Measurements from ENCODE around the gene DROSHA. TPM values are rescaled to one million over a fixed set of nuclear protein-coding genes. Genes with fewer than 3 reads are reported as not detected.

The DROSHA gene
- polyA plus RNA-seq, 1 experiment = 27.6 TPM

DNA sequence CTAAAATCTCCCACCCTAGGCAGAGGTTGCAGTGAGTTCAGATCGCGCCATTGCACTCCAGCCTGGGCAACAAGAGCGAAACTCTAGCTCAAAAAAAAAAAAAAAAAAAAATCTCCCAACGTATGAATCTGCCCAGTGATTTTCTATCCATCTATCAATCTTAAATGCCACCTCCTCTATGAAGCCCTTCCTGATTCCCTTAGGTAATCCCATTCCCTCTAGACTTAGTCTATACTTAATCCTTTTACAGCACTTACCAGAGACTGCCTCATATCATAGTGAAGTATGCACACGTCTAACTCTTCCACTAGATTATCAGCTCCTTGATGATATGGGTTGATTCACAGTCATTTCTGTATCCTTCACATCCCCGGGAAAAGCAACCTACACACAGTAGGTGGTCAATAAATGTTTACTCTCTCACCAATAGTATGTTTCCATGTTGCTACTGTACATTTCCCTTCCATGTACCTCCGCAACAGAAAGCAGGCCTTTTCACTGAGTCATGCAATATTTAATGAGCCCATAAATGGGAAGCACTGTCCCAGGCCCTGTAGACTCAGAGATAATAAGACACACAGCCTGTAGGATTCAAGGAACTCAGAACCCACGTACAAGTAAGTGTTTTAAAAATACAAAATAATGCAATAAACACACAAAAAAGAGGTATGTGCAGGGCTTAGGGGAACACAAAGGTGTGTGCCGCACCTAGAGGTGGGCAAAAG lies 1.2 kb downstream of the DROSHA start:
- no peaks in the 10 kb centered on the region for H3K27me3 ChIP-seq (ENCODE audit: control insufficient read depth, insufficient read depth, low read length)
- TF ChIP-seq, protein P1, sequence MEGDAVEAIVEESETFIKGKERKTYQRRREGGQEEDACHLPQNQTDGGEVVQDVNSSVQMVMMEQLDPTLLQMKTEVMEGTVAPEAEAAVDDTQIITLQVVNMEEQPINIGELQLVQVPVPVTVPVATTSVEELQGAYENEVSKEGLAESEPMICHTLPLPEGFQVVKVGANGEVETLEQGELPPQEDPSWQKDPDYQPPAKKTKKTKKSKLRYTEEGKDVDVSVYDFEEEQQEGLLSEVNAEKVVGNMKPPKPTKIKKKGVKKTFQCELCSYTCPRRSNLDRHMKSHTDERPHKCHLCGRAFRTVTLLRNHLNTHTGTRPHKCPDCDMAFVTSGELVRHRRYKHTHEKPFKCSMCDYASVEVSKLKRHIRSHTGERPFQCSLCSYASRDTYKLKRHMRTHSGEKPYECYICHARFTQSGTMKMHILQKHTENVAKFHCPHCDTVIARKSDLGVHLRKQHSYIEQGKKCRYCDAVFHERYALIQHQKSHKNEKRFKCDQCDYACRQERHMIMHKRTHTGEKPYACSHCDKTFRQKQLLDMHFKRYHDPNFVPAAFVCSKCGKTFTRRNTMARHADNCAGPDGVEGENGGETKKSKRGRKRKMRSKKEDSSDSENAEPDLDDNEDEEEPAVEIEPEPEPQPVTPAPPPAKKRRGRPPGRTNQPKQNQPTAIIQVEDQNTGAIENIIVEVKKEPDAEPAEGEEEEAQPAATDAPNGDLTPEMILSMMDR (IDR thresholded peaks at IDR 0.05; ENCODE audit: insufficient read depth, low read depth, low read length) = no peak
- ChIA-PET CTCF (interaction anchor here (1.0 kb wide), 1 partner anchor 52 kb away, joined by 3 read pairs; no protein-coding TSS in a partner anchor), POLR2A (no interaction called here)
- H3K36me3 ChIP-seq (ENCODE audit: control insufficient read depth, insufficient read depth, low read length) = peaks cover 13% of the 10 kb centered on the region
- DNase-seq (ENCODE audit: low read depth) = no peak
- H3K4me3 ChIP-seq (ENCODE audit: low read depth, low read length) = peak overlapping the region; percentile 97

DNA sequence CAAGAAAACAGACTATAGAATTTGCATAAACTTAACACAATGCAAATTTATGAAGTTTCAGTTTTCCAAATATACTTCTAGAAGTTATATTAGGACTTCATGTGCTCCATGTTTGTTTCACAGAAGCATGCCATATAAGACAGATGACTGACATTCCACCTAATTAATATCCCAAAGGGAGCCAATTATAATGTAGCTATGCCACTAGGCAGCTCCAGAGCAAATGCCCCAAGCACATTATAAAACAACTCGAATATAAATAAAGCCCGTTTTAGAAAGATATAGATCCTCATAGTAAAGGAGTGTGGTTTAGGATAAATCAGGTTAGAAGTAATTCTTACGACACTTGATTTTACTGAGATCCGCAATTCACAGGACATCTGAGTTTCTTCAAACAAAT lies 8.9 kb downstream of the DROSHA start:
- Histone ChIP-seq H3K4me3 (ENCODE audit: low read depth, low read length) (no peak overlapping the region), H3K36me3 (ENCODE audit: control insufficient read depth, insufficient read depth, low read length) (peaks cover 13% of the 10 kb centered on the region), H3K27me3 (ENCODE audit: control insufficient read depth, insufficient read depth, low read length) (no peaks in the 10 kb centered on the region)
- no peak for DNase-seq (ENCODE audit: low read depth)
- POLR2A ChIA-PET = no interaction called here
- TF ChIP-seq, protein P1 (IDR thresholded peaks at IDR 0.05; ENCODE audit: insufficient read depth, low read depth, low read length) = no peak
- CTCF ChIA-PET = no interaction called here

DNA sequence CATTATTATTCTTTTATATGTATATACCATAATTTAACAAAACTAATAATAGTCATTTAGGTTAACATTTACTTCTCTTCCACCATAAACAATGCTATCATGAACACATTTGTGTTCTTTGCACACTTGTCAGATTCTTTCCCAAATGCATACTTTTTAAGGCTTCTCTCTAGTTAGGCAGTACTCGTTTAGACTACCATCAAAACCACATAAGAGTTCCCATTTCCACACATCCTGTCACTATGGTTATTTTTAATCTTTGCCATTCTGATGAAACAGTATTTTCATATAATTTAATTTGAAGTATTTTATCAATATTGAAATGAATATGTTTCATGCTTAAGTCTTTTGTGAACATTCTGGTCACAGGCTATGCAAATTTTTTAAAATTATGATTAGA lies 15.1 kb downstream of the DROSHA start:
- CTCF ChIA-PET = no interaction called here

DNA sequence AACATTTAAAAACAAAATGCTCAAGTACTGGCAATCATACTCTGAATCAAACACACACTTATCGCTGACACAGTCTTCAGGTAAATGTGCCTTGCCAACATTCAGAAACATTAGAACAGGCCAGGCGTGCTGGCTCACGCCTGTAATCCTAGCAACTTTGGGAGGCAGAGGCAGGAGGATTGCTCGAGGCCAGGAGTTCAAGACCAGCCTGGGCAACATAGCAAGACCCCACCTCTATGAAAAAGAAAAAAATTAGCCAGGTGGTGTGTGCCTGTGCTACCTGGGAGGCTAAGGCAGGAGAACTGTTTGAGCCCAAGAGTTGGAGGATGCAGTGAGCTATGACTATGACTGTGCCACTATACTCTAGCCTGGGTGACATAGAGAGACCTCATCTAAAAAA lies 20.6 kb downstream of the DROSHA start:
- Histone ChIP-seq H3K4me3 (ENCODE audit: low read depth, low read length) (no peak overlapping the region), H3K36me3 (ENCODE audit: control insufficient read depth, insufficient read depth, low read length) (peaks cover 26% of the 10 kb centered on the region), H3K27me3 (ENCODE audit: control insufficient read depth, insufficient read depth, low read length) (no peaks in the 10 kb centered on the region)
- no peak for DNase-seq (ENCODE audit: low read depth)
- TF ChIP-seq, protein P1 (IDR thresholded peaks at IDR 0.05; ENCODE audit: insufficient read depth, low read depth, low read length) = no peak
- POLR2A ChIA-PET = no interaction called here
- CTCF ChIA-PET = no interaction called here

More for the DNA sequence above, 15.1 kb downstream of the DROSHA start:
- Histone ChIP-seq H3K27me3 (ENCODE audit: control insufficient read depth, insufficient read depth, low read length) (no peaks in the 10 kb centered on the region), H3K4me3 (ENCODE audit: low read depth, low read length) (no peak overlapping the region), H3K36me3 (ENCODE audit: control insufficient read depth, insufficient read depth, low read length) (peaks cover 14% of the 10 kb centered on the region)
- POLR2A ChIA-PET = no interaction called here
- DNase-seq (ENCODE audit: low read depth) = no peak
- TF ChIP-seq, protein P1 (IDR thresholded peaks at IDR 0.05; ENCODE audit: insufficient read depth, low read depth, low read length) = no peak

DNA sequence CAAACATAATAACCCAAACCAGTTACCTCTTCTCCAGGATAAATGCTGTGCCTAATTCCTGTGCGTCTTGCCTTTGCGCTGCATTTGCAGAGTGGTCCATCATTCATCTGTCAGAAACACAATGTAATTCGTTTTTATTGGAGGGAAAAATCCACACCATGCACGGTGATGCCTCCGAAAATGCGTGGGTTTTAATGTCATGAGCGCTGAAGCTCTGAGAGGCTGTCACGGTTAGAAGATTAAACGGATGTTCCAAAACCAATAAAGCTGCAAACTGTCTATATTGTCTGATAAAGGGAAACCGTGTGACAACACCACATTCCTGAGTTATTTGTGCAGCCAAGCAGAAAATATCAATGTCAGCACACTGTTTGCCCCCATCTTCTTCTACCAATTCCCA lies 27.4 kb downstream of the DROSHA start:
- Histone ChIP-seq H3K4me3 (ENCODE audit: low read depth, low read length) (no peak overlapping the region), H3K27me3 (ENCODE audit: control insufficient read depth, insufficient read depth, low read length) (no peaks in the 10 kb centered on the region), H3K36me3 (ENCODE audit: control insufficient read depth, insufficient read depth, low read length) (peaks cover 16% of the 10 kb centered on the region)
- POLR2A ChIA-PET = no interaction called here
- TF ChIP-seq, protein P1 (IDR thresholded peaks at IDR 0.05; ENCODE audit: insufficient read depth, low read depth, low read length) = no peak
- no peak for DNase-seq (ENCODE audit: low read depth)
- CTCF ChIA-PET = interaction anchor here (1.8 kb wide), 1 partner anchor 18 kb away, joined by 6 read pairs; no protein-coding TSS in a partner anchor

Measured in BJ (cell line).